IPS-18a (cell line): Measurements from ENCODE around the gene TPD52L2.

ENCODE experiments used
- H3K27ac ChIP-seq: one replicate; pipeline ENCODE4 v1.5.1; 2013; ENCODE audit warnings: low read length
- H3K27me3 ChIP-seq: one replicate; pipeline ENCODE4 v1.6.1; 2013; ENCODE audit warnings: mild to moderate bottlenecking, low read length; ENCODE audit not compliant: control insufficient read depth, insufficient read depth
- H3K36me3 ChIP-seq: one replicate; pipeline ENCODE4 v1.6.1; 2013; ENCODE audit warnings: low read depth, low read length; ENCODE audit not compliant: control insufficient read depth
- H3K4me1 ChIP-seq: one replicate; pipeline ENCODE4 v1.6.1; 2013; ENCODE audit warnings: low read depth, low read length; ENCODE audit not compliant: control insufficient read depth
- H3K4me3 ChIP-seq: one replicate; pipeline ENCODE4 v1.5.1; 2013; ENCODE audit warnings: low read length
- H3K9ac ChIP-seq: one replicate; pipeline ENCODE4 v1.6.1; 2013; ENCODE audit warnings: mild to moderate bottlenecking, low read length, moderate library complexity
- H3K9me3 ChIP-seq: one replicate; pipeline ENCODE4 v1.6.1; 2013; ENCODE audit warnings: low read depth, low read length; ENCODE audit not compliant: control insufficient read depth

TPD52L2 gene

DNA sequence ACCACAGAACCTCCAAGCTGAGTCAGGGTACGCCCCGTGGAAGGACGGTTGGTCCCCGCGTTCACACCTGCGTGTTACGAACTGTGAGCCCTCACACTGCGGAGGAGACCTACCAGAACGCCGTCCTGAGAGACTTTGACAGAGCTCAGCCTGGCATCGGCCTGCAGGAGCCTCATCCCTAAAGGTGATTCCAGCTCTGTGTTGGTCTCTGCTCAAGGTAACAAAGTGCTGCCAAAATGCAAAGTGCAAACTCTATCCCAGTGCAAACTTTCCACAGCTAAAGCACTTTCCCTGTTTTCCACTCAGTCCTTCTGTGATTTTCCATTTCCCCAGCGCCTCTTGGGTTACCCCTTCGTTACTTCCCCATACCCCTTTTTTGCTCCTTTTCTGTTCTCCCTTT, 25.4 kb upstream of the TPD52L2 start:
- H3K27me3 ChIP-seq = no peaks in the 10 kb centered on the region
- no peak overlapping the region for H3K9ac ChIP-seq

DNA sequence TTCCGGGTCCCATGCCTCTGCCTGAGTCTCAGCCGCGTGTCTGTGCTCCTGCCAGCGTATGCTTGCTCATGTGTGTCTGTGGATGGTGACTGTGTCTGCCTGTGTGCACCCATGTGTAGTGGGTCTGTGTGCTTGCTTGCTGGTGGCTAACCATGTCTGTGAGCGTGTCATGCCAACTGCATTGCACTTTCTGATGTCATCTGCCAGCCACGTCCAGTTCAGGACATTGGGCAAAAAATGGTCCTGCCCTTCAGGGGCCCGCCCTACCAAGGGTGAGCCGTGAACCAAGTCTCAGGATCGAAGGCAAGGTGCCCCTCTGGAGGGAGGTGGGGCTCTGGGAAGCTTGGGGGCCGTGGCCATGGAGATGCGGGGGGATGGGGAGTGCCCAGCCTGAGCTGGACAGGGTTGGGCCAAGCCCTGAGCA, 24.7 kb upstream of the TPD52L2 start:
- H3K9ac ChIP-seq = no peak overlapping the region
- no peak overlapping the region for H3K4me3 ChIP-seq
- no peaks in the 10 kb centered on the region for H3K4me1 ChIP-seq
- no peaks in the 10 kb centered on the region for H3K27me3 ChIP-seq
- no peak overlapping the region for H3K27ac ChIP-seq
- no peaks in the 10 kb centered on the region for H3K9me3 ChIP-seq
- H3K36me3 ChIP-seq = no peaks in the 10 kb centered on the region

More for the DNA sequence above, 25.4 kb upstream of the TPD52L2 start:
- no peaks in the 10 kb centered on the region for H3K9me3 ChIP-seq
- no peak overlapping the region for H3K27ac ChIP-seq
- no peaks in the 10 kb centered on the region for H3K4me1 ChIP-seq
- no peaks in the 10 kb centered on the region for H3K36me3 ChIP-seq
- H3K4me3 ChIP-seq = no peak overlapping the region

DNA sequence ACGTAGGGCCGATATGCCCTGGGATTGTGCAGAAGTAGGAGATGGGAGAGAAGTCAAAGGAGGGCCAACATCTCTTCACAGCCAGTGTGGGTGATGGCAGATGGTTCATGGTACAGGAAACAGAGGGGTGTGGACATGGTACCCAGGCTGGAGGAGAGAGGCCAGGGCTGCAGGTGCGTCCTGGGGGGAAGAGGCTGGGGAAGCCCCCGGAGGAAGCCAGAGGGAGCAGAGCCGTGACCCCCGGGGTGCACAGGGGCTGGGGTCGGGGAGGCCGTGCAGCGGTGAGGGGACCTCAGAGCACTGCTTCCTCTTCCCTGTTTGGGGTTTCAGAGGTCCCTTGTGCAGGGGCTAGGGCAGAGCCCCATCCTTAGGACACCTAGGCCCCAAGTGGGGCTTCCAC, 22.8 kb upstream of the TPD52L2 start:
- no peak overlapping the region for H3K4me3 ChIP-seq
- no peaks in the 10 kb centered on the region for H3K36me3 ChIP-seq
- no peak overlapping the region for H3K9ac ChIP-seq
- H3K4me1 ChIP-seq = peaks cover 12% of the 10 kb centered on the region
- H3K9me3 ChIP-seq = no peaks in the 10 kb centered on the region
- no peaks in the 10 kb centered on the region for H3K27me3 ChIP-seq
- no peak overlapping the region for H3K27ac ChIP-seq

DNA sequence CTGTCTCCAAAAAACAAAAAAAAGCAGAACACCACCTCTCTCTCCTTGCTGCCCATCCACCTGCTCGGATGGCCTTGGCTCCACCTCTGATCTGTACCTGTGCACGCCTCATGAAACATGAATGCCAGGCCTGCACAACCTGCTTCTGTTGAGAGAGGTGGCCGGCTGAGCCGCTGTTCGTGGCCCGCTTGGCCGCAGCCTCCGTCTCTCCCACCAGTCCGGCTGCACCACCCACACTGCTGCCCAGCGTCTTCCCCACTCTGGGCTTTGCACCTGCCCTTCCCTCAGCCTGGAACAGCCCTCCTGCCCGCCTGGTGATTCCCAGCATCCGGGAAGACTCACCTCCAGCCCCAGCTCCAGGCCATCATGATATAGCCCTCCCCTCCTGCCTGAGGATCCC, 21.8 kb upstream of the TPD52L2 start:
- Histone ChIP-seq H3K27ac (no peak overlapping the region), H3K9ac (no peak overlapping the region), H3K36me3 (no peaks in the 10 kb centered on the region), H3K4me1 (peaks cover 20% of the 10 kb centered on the region), H3K4me3 (no peak overlapping the region), H3K27me3 (no peaks in the 10 kb centered on the region), H3K9me3 (no peaks in the 10 kb centered on the region)

DNA sequence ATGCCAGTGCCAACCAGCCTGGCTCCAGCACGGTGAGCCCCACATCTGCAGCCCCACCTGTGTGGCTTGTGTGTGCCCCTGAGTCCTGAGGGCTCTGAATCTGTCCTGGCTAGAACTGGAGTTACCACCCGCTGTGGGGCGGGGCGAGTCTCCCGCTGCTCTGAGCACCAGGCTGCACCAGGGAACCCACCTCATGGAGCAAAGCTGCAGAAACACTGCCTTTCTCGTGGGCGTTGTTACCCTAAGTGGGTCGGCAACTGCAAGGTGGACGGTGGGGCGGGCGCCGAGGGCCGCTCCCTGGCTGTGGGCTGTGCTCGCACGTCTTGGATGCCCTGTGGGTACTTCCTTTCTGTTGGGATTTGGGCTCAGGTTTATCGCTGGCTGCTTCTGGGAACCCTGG, 21.3 kb upstream of the TPD52L2 start:
- Histone ChIP-seq H3K9me3 (no peaks in the 10 kb centered on the region), H3K9ac (no peak overlapping the region), H3K4me3 (no peak overlapping the region), H3K4me1 (peaks cover 23% of the 10 kb centered on the region), H3K36me3 (no peaks in the 10 kb centered on the region), H3K27me3 (no peaks in the 10 kb centered on the region), H3K27ac (no peak overlapping the region)

DNA sequence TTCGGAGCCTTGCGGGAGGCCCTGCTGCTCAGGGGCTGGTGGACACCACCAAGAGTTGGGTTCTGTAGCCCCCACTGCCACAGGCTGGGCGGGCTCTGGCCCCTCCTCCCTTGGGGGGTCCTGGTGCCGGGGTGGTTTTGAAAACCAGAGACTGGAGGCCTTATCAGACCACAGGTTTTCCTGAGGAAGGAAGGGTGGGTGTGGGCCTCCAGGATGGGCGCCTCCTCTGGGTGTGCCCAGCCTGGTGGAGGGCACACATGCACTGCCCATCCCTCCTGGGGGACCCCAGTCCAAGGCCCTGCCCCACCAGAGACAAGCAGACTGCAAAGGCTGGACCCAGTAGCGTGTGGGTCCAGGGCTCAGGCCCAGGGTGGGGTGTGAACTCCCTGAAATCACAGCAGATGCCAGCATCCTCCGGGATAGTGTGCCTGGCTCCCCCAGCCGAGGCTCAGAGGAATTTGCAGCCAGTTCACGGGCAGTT, 20.5 kb upstream of the TPD52L2 start:
- Histone ChIP-seq H3K27ac (no peak overlapping the region), H3K9me3 (no peaks in the 10 kb centered on the region), H3K27me3 (no peaks in the 10 kb centered on the region), H3K9ac (no peak overlapping the region), H3K4me3 (no peak overlapping the region), H3K36me3 (no peaks in the 10 kb centered on the region), H3K4me1 (peaks cover 23% of the 10 kb centered on the region)

DNA sequence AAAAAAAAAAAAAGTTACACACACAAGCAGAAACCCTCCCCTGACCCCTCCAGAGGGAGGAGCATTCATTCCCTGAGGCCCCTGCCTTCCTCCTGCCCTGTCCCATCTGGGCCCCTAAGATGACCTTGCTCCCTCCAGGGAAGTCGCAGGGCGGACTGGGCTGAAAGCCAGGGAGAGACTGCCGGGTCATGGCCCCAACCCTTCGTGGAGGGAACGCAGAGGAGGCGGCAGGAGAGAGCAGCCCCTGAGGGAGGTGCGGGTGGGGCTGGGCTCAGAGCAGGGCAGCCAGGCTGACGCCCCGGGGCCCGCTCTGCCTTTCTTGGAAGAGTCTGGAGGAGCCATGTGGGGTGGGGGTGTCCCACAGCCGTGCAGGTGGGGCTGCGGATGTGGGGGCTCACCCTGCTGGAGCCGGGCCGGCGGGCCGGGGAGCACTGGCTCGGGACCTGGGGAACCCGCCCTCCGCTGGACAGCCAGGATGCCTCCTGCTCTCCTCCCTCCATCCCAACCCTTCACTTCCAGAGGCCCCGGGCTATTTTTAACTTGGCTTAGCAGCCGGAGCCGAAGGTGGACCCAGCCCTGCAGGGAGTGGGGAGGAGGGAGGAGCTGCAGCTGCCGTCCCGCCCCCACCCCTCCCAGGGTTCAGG, 18.8 kb upstream of the TPD52L2 start:
- Histone ChIP-seq H3K4me1 (peaks cover 23% of the 10 kb centered on the region), H3K9ac (peak overlapping the region; percentile 48), H3K9me3 (no peaks in the 10 kb centered on the region), H3K27ac (no peak overlapping the region), H3K27me3 (no peaks in the 10 kb centered on the region), H3K36me3 (no peaks in the 10 kb centered on the region), H3K4me3 (peak overlapping the region; percentile 52)

DNA sequence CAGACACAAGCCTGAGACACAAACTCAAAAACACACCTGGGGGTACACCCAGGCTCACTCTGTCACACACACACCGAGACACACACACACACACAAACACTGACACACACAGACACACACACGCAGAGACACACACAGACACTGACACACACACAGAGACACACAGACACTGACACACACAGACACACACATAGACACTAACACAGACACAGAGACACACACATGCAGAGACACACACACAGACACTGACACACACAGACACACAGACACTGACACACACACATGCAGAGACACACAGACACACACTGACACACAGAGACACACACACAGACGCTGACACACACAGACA, 18.2 kb upstream of the TPD52L2 start:
- Histone ChIP-seq H3K27ac (peak overlapping the region; percentile 2), H3K4me3 (peak overlapping the region; percentile 52), H3K9me3 (no peaks in the 10 kb centered on the region), H3K9ac (peak overlapping the region; percentile 18), H3K36me3 (no peaks in the 10 kb centered on the region), H3K27me3 (no peaks in the 10 kb centered on the region), H3K4me1 (peaks cover 23% of the 10 kb centered on the region)

DNA sequence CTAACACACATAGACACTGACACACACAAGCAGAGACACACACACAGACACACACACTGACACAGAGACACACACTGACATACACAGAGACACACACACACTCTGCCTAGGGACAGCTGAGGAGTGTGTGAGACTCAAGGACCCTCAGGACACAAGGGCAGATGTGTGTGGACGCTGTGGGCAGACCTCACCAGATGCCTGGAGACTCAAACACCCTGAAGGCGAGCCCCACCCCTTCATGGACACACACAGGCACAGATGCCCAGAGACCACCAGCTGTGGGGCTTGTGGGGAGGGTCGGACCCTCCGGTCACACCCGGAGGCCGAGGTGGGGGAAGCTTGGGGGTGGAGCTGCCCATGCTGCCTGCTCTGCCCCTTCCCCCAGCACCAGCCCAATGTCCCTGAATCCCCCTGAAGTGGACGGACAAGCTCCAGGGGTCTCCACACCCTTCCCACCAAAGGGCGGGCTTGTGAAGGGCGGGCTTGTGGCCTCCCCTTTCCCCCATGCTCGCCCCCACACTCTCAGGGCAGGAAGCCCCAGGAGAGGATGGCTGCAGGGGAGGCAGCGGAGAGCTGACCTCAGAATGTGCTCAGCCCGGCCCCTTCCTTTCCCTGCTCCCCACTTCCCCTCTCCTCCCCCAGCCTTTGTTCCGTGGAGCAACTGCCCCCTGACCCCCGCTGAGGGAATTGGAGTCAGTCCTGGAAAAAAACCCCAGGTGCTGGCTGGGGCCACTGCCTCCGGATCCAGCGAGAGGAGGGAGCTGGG, 17.6 kb upstream of the TPD52L2 start:
- peaks cover 23% of the 10 kb centered on the region for H3K4me1 ChIP-seq
- H3K9me3 ChIP-seq = no peaks in the 10 kb centered on the region
- H3K4me3 ChIP-seq = peak overlapping the region; percentile 52
- H3K36me3 ChIP-seq = no peaks in the 10 kb centered on the region
- no peaks in the 10 kb centered on the region for H3K27me3 ChIP-seq
- H3K9ac ChIP-seq = peak overlapping the region; percentile 18
- H3K27ac ChIP-seq = peak overlapping the region; percentile 6

DNA sequence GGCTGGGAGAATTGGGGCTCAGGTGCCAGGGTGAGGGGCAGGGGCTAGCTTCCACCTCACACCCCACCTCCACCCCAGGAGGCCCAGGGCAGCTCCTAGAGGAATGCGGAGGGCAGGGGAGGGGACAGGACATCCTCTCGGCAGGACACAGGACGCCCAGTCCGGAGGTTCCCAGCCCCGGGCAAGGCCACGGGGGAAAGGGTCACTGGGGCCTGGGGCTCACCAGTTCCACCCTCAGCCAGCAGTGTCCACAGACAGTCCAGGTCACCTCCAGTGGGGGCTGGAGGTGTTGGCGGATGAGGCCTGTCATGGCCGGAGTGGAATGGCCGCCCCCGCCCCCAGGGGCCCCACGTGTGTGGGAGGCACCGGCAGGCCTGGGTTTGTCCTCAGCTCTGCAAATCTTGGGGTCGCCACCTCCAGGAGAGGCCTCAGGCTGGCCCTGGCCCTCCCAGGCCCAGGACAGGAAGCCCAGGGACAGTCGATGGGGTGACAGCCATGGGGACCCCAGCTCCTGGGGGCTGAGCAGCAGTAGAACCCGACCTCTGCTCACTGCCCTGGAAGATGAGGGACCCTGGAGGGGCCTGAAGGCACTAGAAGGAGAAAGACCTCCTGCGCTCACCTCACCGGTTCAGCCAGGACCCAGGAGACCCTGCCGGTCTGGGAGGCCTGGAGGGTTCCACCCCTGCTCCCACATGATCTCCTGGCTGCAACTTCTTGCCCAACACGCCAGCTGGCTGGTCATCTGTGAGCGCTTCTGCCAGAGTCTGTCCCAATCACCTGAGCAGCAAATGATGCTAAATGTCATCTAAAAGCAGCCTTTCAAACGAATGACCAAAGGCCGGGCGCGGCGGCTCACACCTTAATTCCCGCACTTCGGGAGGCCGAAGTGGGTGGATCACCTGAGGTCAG, 16.8 kb upstream of the TPD52L2 start:
- peak overlapping the region; percentile 52 for H3K4me3 ChIP-seq
- H3K27ac ChIP-seq = peak overlapping the region; percentile 6
- H3K27me3 ChIP-seq = no peaks in the 10 kb centered on the region
- no peak overlapping the region for H3K9ac ChIP-seq
- no peaks in the 10 kb centered on the region for H3K9me3 ChIP-seq
- H3K4me1 ChIP-seq = peaks cover 23% of the 10 kb centered on the region
- H3K36me3 ChIP-seq = no peaks in the 10 kb centered on the region

DNA sequence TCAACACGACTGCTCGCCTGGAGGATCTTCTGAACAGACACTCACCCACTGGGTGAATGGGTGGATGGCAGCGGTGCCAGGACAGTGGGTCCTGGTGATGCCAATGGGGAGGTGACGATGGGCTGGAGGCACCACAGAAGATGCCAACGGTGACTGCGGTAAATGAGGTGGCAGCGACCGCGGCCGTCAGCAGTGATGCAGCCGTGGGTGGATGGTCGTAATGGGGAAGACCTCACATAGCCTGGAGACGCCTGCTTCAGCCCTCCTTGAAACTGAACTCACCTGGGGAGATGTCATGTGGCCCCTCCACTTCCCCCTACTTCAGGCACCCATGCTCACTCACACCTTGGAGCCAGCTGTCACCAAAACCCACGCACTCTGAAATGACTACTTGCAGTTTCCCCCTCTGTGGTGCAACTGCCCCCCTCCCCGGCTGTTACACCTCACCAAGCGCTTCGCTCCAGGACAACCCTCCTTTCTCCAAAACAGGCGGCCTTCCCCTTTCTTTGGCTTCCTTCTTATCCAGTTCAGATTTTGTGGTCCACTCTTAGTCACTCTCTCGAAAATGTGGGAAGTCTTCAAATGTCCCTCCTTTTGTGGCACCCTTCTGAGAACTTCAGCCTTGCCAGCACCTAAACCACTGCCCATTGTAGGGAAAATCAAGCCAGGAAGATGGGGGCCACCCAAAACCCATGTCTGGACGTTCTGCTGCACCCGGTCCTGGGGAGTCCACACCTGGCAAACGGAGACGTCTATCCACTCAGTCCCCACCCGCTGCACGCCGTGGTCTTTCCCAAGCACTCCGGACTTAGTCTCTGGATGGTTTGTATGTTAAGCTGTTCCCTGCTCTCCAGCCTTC, 14.2 kb upstream of the TPD52L2 start:
- Histone ChIP-seq H3K9me3 (no peaks in the 10 kb centered on the region), H3K9ac (no peak overlapping the region), H3K4me3 (no peak overlapping the region), H3K36me3 (no peaks in the 10 kb centered on the region), H3K27me3 (no peaks in the 10 kb centered on the region), H3K4me1 (peaks cover 36% of the 10 kb centered on the region), H3K27ac (no peak overlapping the region)
